GM12864 (cell line): Measurements from ENCODE around the gene CHML.
"Not testable (repeated sequence)": the region's sequence is repeated elsewhere in the genome, so short reads cannot be mapped to it uniquely, and the experiment has no call there.

Source experiments
- DNase-seq: peaks from one replicate; pipeline ENCODE4 v3.0.0-alpha.2; 2011; ENCODE audit warnings: low read depth
- H3K4me3 ChIP-seq: 2 replicates; pipeline ENCODE4 v1.5.1; 2011; ENCODE audit warnings: mild to moderate bottlenecking, low read depth, low read length, control low read depth
- CTCF ChIP-seq: IDR thresholded peaks from 2 replicates; pipeline ENCODE4 v1.5.1; 2011; ENCODE audit warnings: low read depth, mild to moderate bottlenecking, moderate library complexity, low read length, control low read depth, inconsistent platforms; ENCODE audit errors: missing control alignments

The CHML gene

DNA sequence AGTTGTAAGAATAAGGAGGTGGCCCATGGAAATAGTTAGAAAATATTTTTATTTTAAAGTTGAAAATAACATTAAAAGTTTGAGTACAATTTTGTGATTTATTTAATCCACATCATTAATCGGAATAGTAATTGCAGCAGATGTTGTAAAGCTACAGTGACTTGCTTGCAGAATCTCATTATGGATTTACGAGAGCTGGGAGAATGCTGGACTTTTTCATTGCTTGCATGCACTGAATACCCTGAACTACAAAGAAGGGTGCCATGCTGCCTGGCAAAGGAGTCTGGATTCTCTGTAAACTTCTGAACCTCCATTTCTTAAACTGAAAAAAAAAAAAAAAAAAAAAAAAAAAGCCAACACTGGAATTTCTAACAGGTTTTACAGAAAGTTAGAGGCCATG lies 38.4 kb upstream of the CHML start:
- DNase-seq, result no peak
- H3K4me3 ChIP-seq, result no peak overlapping the region
- no peak for TF ChIP-seq CTCF

- DNase-seq, result peak; percentile 18
- H3K4me3 ChIP-seq, result no peak overlapping the region; the same call in 1 of the 2 replicates
- no peak for TF ChIP-seq CTCF
These were observed 37.0 kb upstream of the CHML start for GRCh38 chr1:241677201-241677600.

DNA sequence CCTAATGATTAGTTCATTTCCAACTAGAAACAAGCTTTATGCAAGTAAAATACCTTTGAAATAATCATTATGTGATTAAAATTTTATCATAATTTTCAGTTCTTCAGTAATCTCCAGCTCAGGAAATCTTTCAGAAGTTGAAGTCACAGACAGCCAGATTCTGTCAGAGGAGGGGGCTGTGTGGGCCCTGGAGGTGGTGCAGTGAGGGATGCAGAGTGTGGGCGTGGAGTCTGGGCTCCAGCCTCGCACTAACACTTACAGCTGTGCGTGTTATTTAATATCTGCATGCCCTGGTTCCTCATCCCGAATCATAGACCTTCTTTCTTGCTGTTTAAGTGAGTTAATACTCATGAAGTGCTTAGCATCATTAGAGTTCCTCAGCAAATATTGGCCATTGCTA lies 35.8 kb upstream of the CHML start:
- no peak overlapping the region for H3K4me3 ChIP-seq
- no peak for DNase-seq
- no peak for TF ChIP-seq CTCF

DNA sequence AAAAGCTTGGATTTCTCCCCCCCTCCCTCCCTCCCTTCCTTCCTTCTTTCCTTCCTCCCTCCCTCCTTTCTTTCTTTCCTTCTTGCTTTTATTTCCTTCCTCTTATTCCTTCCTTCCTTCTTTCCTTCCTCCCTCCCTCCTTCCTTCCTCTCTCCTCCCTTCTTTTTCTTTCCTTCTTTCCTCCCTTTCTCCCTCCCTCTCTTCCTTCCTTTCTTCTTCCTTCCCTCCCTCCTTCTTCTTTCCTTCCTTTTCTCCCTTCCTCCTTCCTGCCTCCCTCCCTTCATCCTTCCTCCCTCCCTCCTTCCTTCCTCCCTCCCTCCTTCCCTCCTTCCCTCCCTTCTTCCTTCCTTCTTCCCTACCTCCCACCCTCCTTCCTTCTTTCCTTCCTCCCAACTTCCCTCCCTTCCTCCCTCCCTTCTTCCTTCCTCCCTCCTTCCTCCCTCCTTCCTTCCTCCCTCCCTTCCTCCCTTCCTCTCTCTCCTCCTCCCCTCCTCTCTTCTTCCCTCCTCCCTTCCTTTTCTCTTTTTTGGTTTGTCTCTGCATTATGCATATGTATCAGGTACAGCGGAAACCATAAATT lies 34.7 kb upstream of the CHML start:
- no peak for DNase-seq

DNA sequence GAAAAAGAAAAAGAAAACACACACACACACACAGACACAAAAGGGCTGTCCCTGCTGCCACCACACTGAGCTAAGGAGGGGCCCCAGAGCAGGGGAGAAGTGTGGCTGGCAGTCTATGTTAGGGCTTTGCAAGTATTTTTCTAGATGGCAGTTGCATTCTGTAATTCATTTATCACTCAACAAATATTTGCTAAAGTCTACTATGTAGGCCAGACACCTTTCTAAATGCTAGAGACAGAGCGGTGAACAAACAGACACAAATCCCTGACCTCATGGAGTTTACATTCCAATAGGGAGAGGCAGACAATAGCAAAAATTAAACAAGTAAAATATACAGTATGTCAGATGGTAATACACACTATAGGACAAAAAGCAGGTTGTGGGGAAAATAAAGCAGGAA lies 32.1 kb upstream of the CHML start:
- no peak for DNase-seq
- H3K4me3 ChIP-seq, result no peak overlapping the region
- no peak for TF ChIP-seq CTCF

More for the DNA sequence above, 34.7 kb upstream of the CHML start:
- H3K4me3 ChIP-seq, result no peak overlapping the region
- TF ChIP-seq CTCF, result no peak

DNA sequence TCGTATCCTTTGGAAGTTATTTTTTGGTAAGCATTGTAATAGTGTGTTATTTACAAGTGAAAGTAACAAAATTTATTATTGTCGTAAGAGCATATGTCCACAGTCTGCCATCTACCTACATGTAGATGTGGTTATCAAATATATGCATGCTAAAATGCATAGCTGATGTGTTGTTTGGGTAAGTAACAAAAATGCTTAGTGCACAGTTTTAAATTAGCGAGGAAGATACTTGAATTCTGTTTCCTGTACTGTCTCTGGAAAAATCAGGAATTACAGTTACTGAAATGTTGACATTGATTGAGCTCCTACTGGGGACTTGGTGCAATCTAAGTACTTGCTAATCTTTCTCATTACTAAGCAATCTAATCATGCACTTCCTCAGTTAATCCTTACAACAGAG lies 26.2 kb upstream of the CHML start:
- TF ChIP-seq CTCF, result no peak
- no peak for DNase-seq
- H3K4me3 ChIP-seq, result no peak overlapping the region

DNA sequence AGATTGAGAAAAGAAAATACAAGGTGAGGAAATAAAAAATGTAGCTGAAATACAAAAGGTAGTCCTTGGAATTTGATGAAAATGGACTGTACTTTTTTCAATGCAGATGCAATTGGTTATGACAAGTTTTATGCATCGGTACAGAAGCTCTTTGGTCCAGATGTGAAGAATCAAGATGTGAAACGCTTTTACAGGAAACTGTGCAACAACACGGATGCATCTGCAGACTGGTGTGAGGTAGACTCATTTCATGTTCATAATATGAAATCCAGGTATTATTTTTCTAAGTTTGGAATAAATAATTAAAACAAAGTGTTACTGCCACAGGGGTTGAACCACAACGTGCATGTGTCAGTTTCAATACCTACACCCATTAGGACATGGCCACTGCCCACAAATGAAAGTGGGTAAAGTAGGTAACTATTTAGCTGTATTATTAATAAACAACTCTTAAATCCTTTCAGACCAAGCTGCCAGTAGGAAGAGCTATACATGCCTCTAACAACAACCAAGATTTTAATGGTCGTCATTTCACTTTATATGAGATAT lies 20.3 kb upstream of the CHML start:
- DNase-seq, result no peak
- no peak overlapping the region for H3K4me3 ChIP-seq
- TF ChIP-seq CTCF, result no peak

DNA sequence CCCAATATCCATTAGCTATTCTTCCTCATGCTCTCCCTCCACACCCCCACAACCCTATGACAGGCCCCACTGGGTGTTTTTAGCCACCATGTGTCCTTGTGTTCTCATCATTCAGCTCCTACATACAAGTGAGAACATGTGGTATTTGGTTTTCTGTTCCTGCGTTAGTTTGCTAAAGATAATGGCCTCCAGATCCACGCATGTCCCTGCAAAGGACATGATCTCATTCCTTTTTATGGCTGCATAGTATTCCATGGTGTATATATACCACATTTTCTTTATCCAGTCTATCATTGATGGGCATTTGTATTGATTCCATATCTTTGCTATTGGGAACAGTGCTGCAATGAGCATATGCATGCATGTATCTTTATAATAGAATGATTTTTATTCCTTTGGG lies 18.8 kb upstream of the CHML start:
- not testable (repeated sequence) for DNase-seq, H3K4me3 ChIP-seq
